Activated CD8-positive, alpha-beta T cell treated with anti-CD3 and anti-CD28 coated beads for 36 hours (primary cell): ENCODE measurements around the gene C16orf74. TPM values are rescaled to one million over a fixed set of nuclear protein-coding genes. Genes with fewer than 3 reads are reported as not detected.

ENCODE experiments used
- ATAC-seq: fragments of 200-7000 bp; cut with Tn5 transposase; one replicate; pipeline ENCODE4 v1.10.0; 2021; ENCODE audit warnings: mild to moderate bottlenecking, moderate library complexity
- CTCF ChIA-PET: fragments of 350-600 bp; sonication (Branson Sonifier 250); formaldehyde crosslinking; loops from one replicate; lab custom pipeline; 2021; ENCODE audit warnings: antibody characterized with exemption; lab: Charles Lee
- POLR2A ChIA-PET: fragments of 350-600 bp; sonication (Branson Sonifier 250); formaldehyde crosslinking; loops from one replicate; lab custom pipeline; 2021; ENCODE audit warnings: antibody characterized with exemption; lab: Charles Lee
- DNase-seq: peaks from one replicate; pipeline ENCODE4 v3.0.0-alpha.2; 2020
- H3K27ac Mint-ChIP-seq: one replicate; pipeline ENCODE4 v1.8.0; 2021; ENCODE audit warnings: mild to moderate bottlenecking, mixed read lengths
- H3K27me3 Mint-ChIP-seq: one replicate; pipeline ENCODE4 v1.8.0; 2021; ENCODE audit warnings: mixed read lengths
- H3K36me3 Mint-ChIP-seq: one replicate; pipeline ENCODE4 v1.8.0; 2021; ENCODE audit warnings: low read depth, mixed read lengths
- H3K4me1 Mint-ChIP-seq: one replicate; pipeline ENCODE4 v1.8.0; 2021; ENCODE audit warnings: low read depth, mixed read lengths
- H3K4me3 Mint-ChIP-seq: one replicate; pipeline ENCODE4 v1.8.0; 2021; ENCODE audit warnings: mild to moderate bottlenecking, moderate library complexity, mixed read lengths
- H3K9me3 Mint-ChIP-seq: one replicate; pipeline ENCODE4 v1.8.0; 2021; ENCODE audit warnings: mixed read lengths
- CTCF ChIP-seq: fragments of 200-600 bp; IDR thresholded peaks from one replicate; pipeline ENCODE4 v1.8.0; 2022; ENCODE audit warnings: antibody characterized with exemption, mild to moderate bottlenecking
- intact Hi-C: fragments of 100-400 bp; cut with micrococcal nuclease; formaldehyde crosslinking; loops from one replicate; pipeline ENCODE4 v1.10.0; 2022
- total RNA-seq, 2 experiments: library from RNA; stranded (reverse); gene quantifications; one replicate each; pipeline ENCODE4 v1.2.3, GENCODE V29; 2021

The C16orf74 gene
- total RNA-seq, 2 experiments from 2014 or later, result 1.1 to 1.4 TPM

- intact Hi-C loops, result no loop called here
- ATAC-seq (no peak), DNase-seq (no peak)
- Mint-ChIP-seq H3K36me3 (peaks cover 32% of the 10 kb centered on the region), H3K27me3 (no peaks in the 10 kb centered on the region), H3K4me1 (peaks cover 3% of the 10 kb centered on the region), H3K4me3 (no peak overlapping the region), H3K9me3 (no peaks in the 10 kb centered on the region), H3K27ac (no peak overlapping the region)
- POLR2A ChIA-PET, result no interaction called here
- TF ChIP-seq CTCF, result no peak
- CTCF ChIA-PET, result interaction anchor here (1.6 to 3.3 kb wide), 2 partner anchors 13 to 37 kb away, joined by 3 to 11 read pairs; no protein-coding TSS in a partner anchor
Measured at GRCh38 chr16:85680352-85680944, 70.4 kb downstream of the C16orf74 start.

GRCh38 chr16:85679870-85680269 lies 71.0 kb downstream of the C16orf74 start:
- DNase-seq (no peak), ATAC-seq (no peak)
- TF ChIP-seq CTCF, result no peak
- ChIA-PET POLR2A (no interaction called here), CTCF (interaction anchor here (1.6 to 3.3 kb wide), 2 partner anchors 13 to 38 kb away, joined by 3 to 11 read pairs; no protein-coding TSS in a partner anchor)
- H3K36me3 Mint-ChIP-seq, result peaks cover 36% of the 10 kb centered on the region
- intact Hi-C loops, result no loop called here
- H3K4me3 Mint-ChIP-seq, result no peak overlapping the region
- H3K27me3 Mint-ChIP-seq, result no peaks in the 10 kb centered on the region
- peaks cover 7% of the 10 kb centered on the region for H3K4me1 Mint-ChIP-seq
- H3K9me3 Mint-ChIP-seq, result no peaks in the 10 kb centered on the region
- H3K27ac Mint-ChIP-seq, result no peak overlapping the region

- POLR2A ChIA-PET, result interaction anchor here (1.4 kb wide), 1 partner anchor 120 kb away, joined by 4 read pairs; no protein-coding TSS in a partner anchor
- Mint-ChIP-seq H3K27ac (no peak overlapping the region), H3K4me3 (no peak overlapping the region), H3K4me1 (peaks cover 6% of the 10 kb centered on the region), H3K36me3 (peaks cover 38% of the 10 kb centered on the region), H3K9me3 (no peaks in the 10 kb centered on the region), H3K27me3 (no peaks in the 10 kb centered on the region)
- CTCF ChIA-PET, result interaction anchor here (1.1 to 3.3 kb wide), 3 partner anchors 39 to 69 kb away, joined by 3 to 11 read pairs (median 3); no protein-coding TSS in a partner anchor
- TF ChIP-seq CTCF, result no peak
- ATAC-seq (no peak), DNase-seq (no peak)
- intact Hi-C loops, result no loop called here
Measured at GRCh38 chr16:85678821-85679220, 72.1 kb downstream of the C16orf74 start.

- ChIA-PET CTCF (interaction anchor here (1.0 to 3.3 kb wide), 6 partner anchors 10 to 69 kb away, joined by 3 to 11 read pairs (median 3); no protein-coding TSS in a partner anchor), POLR2A (no interaction called here)
Measured at GRCh38 chr16:85678016-85678415, 72.9 kb downstream of the C16orf74 start.

More at GRCh38 chr16:85678016-85678415, 72.9 kb downstream of the C16orf74 start:
- no peak overlapping the region for H3K4me3 Mint-ChIP-seq
- no peaks in the 10 kb centered on the region for H3K9me3 Mint-ChIP-seq
- no peak for DNase-seq
- TF ChIP-seq CTCF, result no peak
- peaks cover 34% of the 10 kb centered on the region for H3K36me3 Mint-ChIP-seq
- H3K27me3 Mint-ChIP-seq, result no peaks in the 10 kb centered on the region
- H3K27ac Mint-ChIP-seq, result no peak overlapping the region
- H3K4me1 Mint-ChIP-seq, result peaks cover 6% of the 10 kb centered on the region
- ATAC-seq, result no peak
- intact Hi-C loops, result no loop called here
